CD14-positive monocyte (primary cell): ENCODE results near the gene LZTFL1. TPM values are rescaled to one million over a fixed set of nuclear protein-coding genes. Genes with fewer than 3 reads are reported as not detected.
A peak's percentile ranks its signal among the peaks of the same experiment; 100 is the strongest.

Source experiments
- DNase-seq, 3 donors: peaks; one replicate each; pipeline ENCODE4 v3.0.0-alpha.2; 2011 to 2022
- H2AFZ ChIP-seq: 2 replicates; pipeline ENCODE4 v1.6.0; 2012; ENCODE audit warnings: mild to moderate bottlenecking, low read depth, low read length, inconsistent platforms; ENCODE audit not compliant: insufficient read depth, poor library complexity, severe bottlenecking
- H3K27ac ChIP-seq, 2 donors: 1 replicate in 1 of 2; 2 replicates in 1 of 2; pipeline ENCODE4 v1.5.1; 2012 to 2013; ENCODE audit warnings: low read length in 2 of 2, control low read depth in 1 of 2, inconsistent platforms in 1 of 2, low read depth in 1 of 2, mild to moderate bottlenecking in 1 of 2
- H3K27me3 ChIP-seq, 2 donors: one replicate each; pipeline versions ENCODE4 v1.6.0 to v1.6.1; 2011 to 2013; ENCODE audit warnings: low read length in 2 of 2; ENCODE audit not compliant: control insufficient read depth in 2 of 2, insufficient read depth in 2 of 2
- H3K36me3 ChIP-seq, 2 donors: replicated peaks in 1 of 2; 1 replicate in 1 of 2; 2 replicates in 1 of 2; pipeline versions ENCODE4 v1.5.1 to v1.6.1; 2012 to 2013; ENCODE audit warnings: low read length in 2 of 2, control low read depth in 1 of 2, inconsistent platforms in 1 of 2, mild to moderate bottlenecking in 1 of 2; ENCODE audit not compliant: insufficient read depth in 2 of 2, control insufficient read depth in 1 of 2
- H3K4me1 ChIP-seq, 2 donors: 1 replicate in 1 of 2; 2 replicates in 1 of 2; pipeline versions ENCODE4 v1.5.1 to v1.6.1; 2012 to 2013; ENCODE audit warnings: low read length in 2 of 2, control low read depth in 1 of 2, inconsistent platforms in 1 of 2, mild to moderate bottlenecking in 1 of 2, moderate library complexity in 1 of 2; ENCODE audit not compliant: insufficient read depth in 2 of 2, control insufficient read depth in 1 of 2
- H3K4me2 ChIP-seq: replicated peaks from 2 replicates; pipeline ENCODE3; 2012; ENCODE audit warnings: low read length, moderate library complexity, mild to moderate bottlenecking; ENCODE audit not compliant: poor library complexity, severe bottlenecking; ENCODE audit errors: extremely low read depth
- H3K4me3 ChIP-seq, 3 experiments: fragments of 200-600 bp in 1 of 3; sonication (generic) in 1 of 3; replicated peaks in 1 of 3; 1 replicate in 2 of 3; 2 replicates in 1 of 3; pipeline ENCODE4 v1.5.1; 2011 to 2013; ENCODE audit warnings: low read length in 3 of 3, mild to moderate bottlenecking in 3 of 3, control low read depth in 2 of 3, low read depth in 2 of 3, inconsistent platforms in 1 of 3, moderate library complexity in 1 of 3
- H3K79me2 ChIP-seq: 2 replicates; pipeline ENCODE4 v1.6.0; 2012; ENCODE audit warnings: mild to moderate bottlenecking, control low read depth, inconsistent platforms, low read length, moderate library complexity; ENCODE audit not compliant: insufficient read depth
- H3K9ac ChIP-seq: 2 replicates; pipeline ENCODE4 v1.6.0; 2017; ENCODE audit warnings: low read length, mild to moderate bottlenecking; ENCODE audit not compliant: insufficient read depth, poor library complexity, severe bottlenecking
- H3K9me3 ChIP-seq, 2 donors: replicated peaks in 1 of 2; 1 replicate in 1 of 2; 2 replicates in 1 of 2; pipeline versions ENCODE4 v1.5.1 to v1.6.1; 2012 to 2013; ENCODE audit warnings: low read length in 2 of 2, control low read depth in 1 of 2; ENCODE audit not compliant: control insufficient read depth in 1 of 2, insufficient read depth in 1 of 2
- H4K20me1 ChIP-seq: 2 replicates; pipeline ENCODE4 v1.6.0; 2012; ENCODE audit warnings: mild to moderate bottlenecking, low read length, control low read depth, moderate library complexity; ENCODE audit not compliant: insufficient read depth
- H3K27ac Mint-ChIP-seq, 7 donors: one replicate each; pipeline ENCODE4 v1.8.0; 2020; ENCODE audit warnings: mild to moderate bottlenecking in 7 of 7, mixed read lengths in 7 of 7, moderate library complexity in 6 of 7, inconsistent platforms in 2 of 7
- H3K27me3 Mint-ChIP-seq, 3 donors: one replicate each; pipeline ENCODE4 v1.8.0; 2021 to 2022; ENCODE audit warnings: low read depth in 3 of 3, mild to moderate bottlenecking in 3 of 3, mixed read lengths in 3 of 3, moderate library complexity in 3 of 3, inconsistent platforms in 1 of 3
- H3K36me3 Mint-ChIP-seq, 2 donors: one replicate each; pipeline ENCODE4 v1.8.0; 2020; ENCODE audit warnings: mixed read lengths in 2 of 2, inconsistent platforms in 1 of 2, mild to moderate bottlenecking in 1 of 2
- H3K4me1 Mint-ChIP-seq: one replicate; pipeline ENCODE4 v1.8.0; 2020; ENCODE audit warnings: mild to moderate bottlenecking, mixed read lengths
- H3K4me3 Mint-ChIP-seq, 2 donors: one replicate each; pipeline ENCODE4 v1.8.0; 2020; ENCODE audit warnings: mild to moderate bottlenecking in 2 of 2, mixed read lengths in 2 of 2, moderate library complexity in 1 of 2
- H3K9me3 Mint-ChIP-seq, 7 donors: one replicate each; pipeline ENCODE4 v1.8.0; 2020 to 2022; ENCODE audit warnings: mixed read lengths in 7 of 7, mild to moderate bottlenecking in 6 of 7, moderate library complexity in 6 of 7, inconsistent platforms in 2 of 7
- WGBS: methylation state at CpG from one replicate; pipeline ENCODE4 v1.1.5; 2013; ENCODE audit warnings: missing lambda C conversion rate; ENCODE audit not compliant: insufficient coverage; 5-methylcytosine and 5-hydroxymethylcytosine counted together
- intact Hi-C, 2 donors: fragments of 100-400 bp; cut with micrococcal nuclease; formaldehyde crosslinking; loops; one replicate each; pipeline versions ENCODE4 v1.15.0 to v1.15.1; 2023
- polyA plus RNA-seq, 3 donors: library from polyadenylated mRNA; depleted of rRNA in 1 of 3; unstranded in 2 of 3; stranded (reverse) in 1 of 3; fragments of 300-500 nt in 2 of 3; fragments of >200 nt in 1 of 3; fragmentation: Illumina TruSeq in 2 of 3; gene quantifications; 1 replicate in 2 of 3; 2 replicates in 1 of 3; pipeline ENCODE4 v1.2.3, GENCODE V29; 2012 to 2021
- TF ChIP-seq, protein P1 (sequence below): fragments of 200-600 bp; IDR thresholded peaks from one replicate; pipeline ENCODE4 v1.8.0; 2022; ENCODE audit warnings: antibody characterized with exemption, mild to moderate bottlenecking

LZTFL1 gene
- polyA plus RNA-seq, 3 donors, result 7.3 to 10.5 (median 7.5) TPM

DNA sequence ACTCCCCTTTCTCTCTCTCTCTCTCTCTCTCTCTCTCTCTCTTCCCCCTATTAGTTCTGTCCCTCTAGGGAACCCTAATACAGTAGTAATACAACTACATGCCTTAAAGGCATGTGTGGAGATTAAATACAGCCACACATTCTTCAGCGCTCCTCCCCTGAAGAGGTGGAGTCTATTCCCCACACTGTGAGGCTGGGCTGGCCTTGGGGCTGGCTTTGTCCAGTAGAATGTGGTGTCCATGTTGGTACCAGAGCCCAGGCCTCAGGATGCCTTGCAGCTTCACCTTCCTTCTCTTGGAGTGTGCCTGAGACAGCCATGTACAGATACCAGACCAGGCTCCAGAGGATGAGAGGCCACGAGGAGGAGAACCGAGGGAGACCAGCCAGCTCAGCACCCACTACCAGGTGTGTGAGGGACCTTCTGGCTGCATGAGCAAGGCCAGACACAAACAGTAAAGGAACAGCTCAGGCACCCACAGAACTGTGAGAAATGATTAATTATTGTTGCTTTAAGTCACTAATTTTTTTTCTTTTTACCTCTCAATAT, 56.2 kb downstream of the LZTFL1 start:
- intact Hi-C loops, result no loop called here
- Histone ChIP-seq H3K4me3 (no peak overlapping the region), H3K27ac (no peak overlapping the region), H3K27me3 (no peaks in the 10 kb centered on the region), H3K9me3 (peaks cover 5 to 11% of the 10 kb centered on the region in 2 donors), H3K9ac (no peak overlapping the region), H3K4me2 (no peak overlapping the region), H3K36me3 (no peaks in the 10 kb centered on the region), H2AFZ (peak overlapping the region; percentile 19), H4K20me1 (no peaks in the 10 kb centered on the region), H3K79me2 (no peaks in the 10 kb centered on the region), H3K4me1 (no peaks in the 10 kb centered on the region)
- Mint-ChIP-seq H3K27ac (no peak overlapping the region), H3K4me1 (no peaks in the 10 kb centered on the region), H3K4me3 (no peak overlapping the region), H3K36me3 (no peaks in the 10 kb centered on the region), H3K27me3 (peaks cover 2 to 5% (median 4%) of the 10 kb centered on the region in 3 donors), H3K9me3 (peaks cover 10 to 30% (median 23%) of the 10 kb centered on the region in 7 donors)
- WGBS, result no CpG with 5 or more reads among the region's 3 CpGs
- no peak for DNase-seq
- TF ChIP-seq, protein P1, sequence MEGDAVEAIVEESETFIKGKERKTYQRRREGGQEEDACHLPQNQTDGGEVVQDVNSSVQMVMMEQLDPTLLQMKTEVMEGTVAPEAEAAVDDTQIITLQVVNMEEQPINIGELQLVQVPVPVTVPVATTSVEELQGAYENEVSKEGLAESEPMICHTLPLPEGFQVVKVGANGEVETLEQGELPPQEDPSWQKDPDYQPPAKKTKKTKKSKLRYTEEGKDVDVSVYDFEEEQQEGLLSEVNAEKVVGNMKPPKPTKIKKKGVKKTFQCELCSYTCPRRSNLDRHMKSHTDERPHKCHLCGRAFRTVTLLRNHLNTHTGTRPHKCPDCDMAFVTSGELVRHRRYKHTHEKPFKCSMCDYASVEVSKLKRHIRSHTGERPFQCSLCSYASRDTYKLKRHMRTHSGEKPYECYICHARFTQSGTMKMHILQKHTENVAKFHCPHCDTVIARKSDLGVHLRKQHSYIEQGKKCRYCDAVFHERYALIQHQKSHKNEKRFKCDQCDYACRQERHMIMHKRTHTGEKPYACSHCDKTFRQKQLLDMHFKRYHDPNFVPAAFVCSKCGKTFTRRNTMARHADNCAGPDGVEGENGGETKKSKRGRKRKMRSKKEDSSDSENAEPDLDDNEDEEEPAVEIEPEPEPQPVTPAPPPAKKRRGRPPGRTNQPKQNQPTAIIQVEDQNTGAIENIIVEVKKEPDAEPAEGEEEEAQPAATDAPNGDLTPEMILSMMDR, result no peak

DNA sequence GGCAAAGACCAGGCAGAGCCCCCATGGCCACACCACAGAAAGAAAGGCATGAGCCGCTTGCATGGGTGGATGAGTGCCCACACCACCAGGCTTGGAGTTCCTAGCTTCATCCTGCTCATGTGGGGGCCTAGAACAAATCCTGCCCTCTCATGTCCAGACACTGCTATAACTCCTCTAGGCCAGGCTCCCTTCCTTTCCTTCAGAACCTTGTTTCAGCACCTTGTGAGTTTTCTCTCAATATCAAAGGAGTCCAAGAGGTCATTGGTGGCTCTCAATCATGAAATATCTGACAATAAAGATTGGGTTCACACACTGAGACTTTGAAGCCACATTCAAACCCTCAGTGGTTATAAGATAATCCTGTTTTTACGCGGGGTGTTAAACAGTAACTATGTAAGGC, 58.3 kb downstream of the LZTFL1 start:
- no peak overlapping the region for H3K4me3 Mint-ChIP-seq

More for the DNA sequence above, 58.3 kb downstream of the LZTFL1 start:
- Histone ChIP-seq H3K9me3 (no peaks in the 10 kb centered on the region), H3K9ac (no peak overlapping the region), H3K79me2 (no peaks in the 10 kb centered on the region), H3K36me3 (no peaks in the 10 kb centered on the region), H3K4me1 (no peaks in the 10 kb centered on the region), H3K27me3 (no peaks in the 10 kb centered on the region), H3K4me2 (no peak overlapping the region), H3K4me3 (no peak overlapping the region), H4K20me1 (no peaks in the 10 kb centered on the region), H2AFZ (no peak overlapping the region), H3K27ac (no peak overlapping the region)
- H3K27ac Mint-ChIP-seq, result no peak overlapping the region
- TF ChIP-seq, protein P1, result no peak
- H3K9me3 Mint-ChIP-seq, result peaks cover 7 to 15% (median 10%) of the 10 kb centered on the region in 7 donors
- 100% methylated on average over 1 of the region's 3 CpGs for WGBS
- peaks cover 2 to 5% (median 4%) of the 10 kb centered on the region in 3 donors for H3K27me3 Mint-ChIP-seq
- no peaks in the 10 kb centered on the region for H3K4me1 Mint-ChIP-seq
- no peak for DNase-seq
- intact Hi-C loops, result no loop called here
- H3K36me3 Mint-ChIP-seq, result no peaks in the 10 kb centered on the region
